ENCODE measurements around the gene BRINP2. TPM values are rescaled to one million over a fixed set of nuclear protein-coding genes. Genes with fewer than 3 reads are reported as not detected.

Gene BRINP2
- total and polyA plus RNA-seq, 4 donors, result not detected

- no peaks in the 10 kb centered on the region for H3K9me3 ChIP-seq (ENCODE audit: control insufficient read depth, low read length)
- H3K4me1 ChIP-seq (ENCODE audit: control insufficient read depth in 1 of 2, insufficient read depth in 2 of 2, low read length in 2 of 2), result no peaks in the 10 kb centered on the region
- WGBS, 2 donors, result 89 to 95% methylated on average over 4 of the region's 4 CpGs
- intact Hi-C loops (cut with DNase I), result loop anchor here in 1 of 2 donors (5.0 to 10.0 kb wide), 2 partner anchors 100 to 687 kb away; no protein-coding TSS in a partner anchor
- ATAC-seq (ENCODE audit: low FRiP score) (peak; percentile 17), DNase-seq (no peak)
- no peak overlapping the region for H3K4me3 ChIP-seq (ENCODE audit: low read length in 2 of 2)
- H3K27me3 ChIP-seq (ENCODE audit: control insufficient read depth in 1 of 2, insufficient read depth in 2 of 2, low read length in 1 of 2), result no peaks in the 10 kb centered on the region
- H3K27ac ChIP-seq (ENCODE audit: low read depth in 1 of 2, low read length in 2 of 2), result no peak overlapping the region
- no peaks in the 10 kb centered on the region for H3K36me3 ChIP-seq (ENCODE audit: control insufficient read depth in 1 of 2, insufficient read depth in 2 of 2, low read length in 1 of 2)
These were observed 86.8 kb downstream of the BRINP2 start for GRCh38 chr1:177257576-177257975.

- Histone ChIP-seq H3K9me3 (ENCODE audit: control insufficient read depth, low read length) (no peaks in the 10 kb centered on the region), H3K36me3 (ENCODE audit: control insufficient read depth in 1 of 2, insufficient read depth in 2 of 2, low read length in 1 of 2) (no peaks in the 10 kb centered on the region), H3K4me1 (ENCODE audit: control insufficient read depth in 1 of 2, insufficient read depth in 2 of 2, low read length in 2 of 2) (no peaks in the 10 kb centered on the region), H3K4me3 (ENCODE audit: low read length in 2 of 2) (no peak overlapping the region), H3K27me3 (ENCODE audit: control insufficient read depth in 1 of 2, insufficient read depth in 2 of 2, low read length in 1 of 2) (no peaks in the 10 kb centered on the region), H3K27ac (ENCODE audit: low read depth in 1 of 2, low read length in 2 of 2) (no peak overlapping the region)
- 91 to 95% methylated on average over 1 of the region's 1 CpG for WGBS, 2 donors
- no peak for DNase-seq
- ATAC-seq (ENCODE audit: low FRiP score), result no peak
- intact Hi-C loops (cut with DNase I), result loop anchor here in 1 of 2 donors (5.0 kb wide), 1 partner anchor 614 kb away; no protein-coding TSS in a partner anchor
These were observed 100.1 kb downstream of the BRINP2 start for GRCh38 chr1:177270863-177271262.

GRCh38 chr1:177273141-177273540, 102.4 kb downstream of the BRINP2 start:
- intact Hi-C loops (cut with DNase I), result loop anchor here in 1 of 2 donors (5.0 kb wide), 1 partner anchor 616 kb away; no protein-coding TSS in a partner anchor
- Histone ChIP-seq H3K4me1 (ENCODE audit: control insufficient read depth in 1 of 2, insufficient read depth in 2 of 2, low read length in 2 of 2) (no peaks in the 10 kb centered on the region), H3K4me3 (ENCODE audit: low read length in 2 of 2) (no peak overlapping the region), H3K27ac (ENCODE audit: low read depth in 1 of 2, low read length in 2 of 2) (no peak overlapping the region), H3K36me3 (ENCODE audit: control insufficient read depth in 1 of 2, insufficient read depth in 2 of 2, low read length in 1 of 2) (no peaks in the 10 kb centered on the region), H3K9me3 (ENCODE audit: control insufficient read depth, low read length) (no peaks in the 10 kb centered on the region), H3K27me3 (ENCODE audit: control insufficient read depth in 1 of 2, insufficient read depth in 2 of 2, low read length in 1 of 2) (no peaks in the 10 kb centered on the region)
- no peak for DNase-seq
- WGBS, 2 donors, result 95 to 96% methylated on average over 5 of the region's 5 CpGs
- no peak for ATAC-seq (ENCODE audit: low FRiP score)

- no peak overlapping the region for H3K4me3 ChIP-seq (ENCODE audit: low read length in 2 of 2)
- ATAC-seq (ENCODE audit: low FRiP score) (peak; percentile 64), DNase-seq (no peak)
- H3K36me3 ChIP-seq (ENCODE audit: control insufficient read depth in 1 of 2, insufficient read depth in 2 of 2, low read length in 1 of 2), result no peaks in the 10 kb centered on the region
- WGBS, 2 donors, result 4% methylated on average over 5 of the region's 5 CpGs
- peak overlapping the region in 1 of 2 donors; percentile 56 for H3K27ac ChIP-seq (ENCODE audit: low read depth in 1 of 2, low read length in 2 of 2)
- H3K27me3 ChIP-seq (ENCODE audit: control insufficient read depth in 1 of 2, insufficient read depth in 2 of 2, low read length in 1 of 2), result no peaks in the 10 kb centered on the region
- H3K4me1 ChIP-seq (ENCODE audit: control insufficient read depth in 1 of 2, insufficient read depth in 2 of 2, low read length in 2 of 2), result no peaks in the 10 kb centered on the region
- intact Hi-C loops (cut with DNase I), result loop anchor here in 1 of 2 donors (5.0 kb wide), 1 partner anchor 617 kb away; no protein-coding TSS in a partner anchor
- H3K9me3 ChIP-seq (ENCODE audit: control insufficient read depth, low read length), result no peaks in the 10 kb centered on the region
These were observed 104.0 kb downstream of the BRINP2 start for GRCh38 chr1:177274687-177275211.

- DNase-seq (no peak), ATAC-seq (ENCODE audit: low FRiP score) (no peak)
- Histone ChIP-seq H3K27me3 (ENCODE audit: control insufficient read depth in 1 of 2, insufficient read depth in 2 of 2, low read length in 1 of 2) (no peaks in the 10 kb centered on the region), H3K9me3 (ENCODE audit: control insufficient read depth, low read length) (no peaks in the 10 kb centered on the region), H3K36me3 (ENCODE audit: control insufficient read depth in 1 of 2, insufficient read depth in 2 of 2, low read length in 1 of 2) (no peaks in the 10 kb centered on the region), H3K4me3 (ENCODE audit: low read length in 2 of 2) (no peak overlapping the region), H3K4me1 (ENCODE audit: control insufficient read depth in 1 of 2, insufficient read depth in 2 of 2, low read length in 2 of 2) (no peaks in the 10 kb centered on the region), H3K27ac (ENCODE audit: low read depth in 1 of 2, low read length in 2 of 2) (no peak overlapping the region)
- WGBS, 2 donors, result 97% methylated on average over 1 of the region's 1 CpG
- intact Hi-C loops (cut with DNase I), result no loop called here
These were observed 105.0 kb downstream of the BRINP2 start for GRCh38 chr1:177275736-177276135.

GRCh38 chr1:177278626-177279390, 108.0 kb downstream of the BRINP2 start:
- H3K4me1 ChIP-seq (ENCODE audit: control insufficient read depth in 1 of 2, insufficient read depth in 2 of 2, low read length in 2 of 2), result no peaks in the 10 kb centered on the region
- no peak overlapping the region for H3K27ac ChIP-seq (ENCODE audit: low read depth in 1 of 2, low read length in 2 of 2)
- intact Hi-C loops (cut with DNase I), result no loop called here
- H3K9me3 ChIP-seq (ENCODE audit: control insufficient read depth, low read length), result no peaks in the 10 kb centered on the region
- ATAC-seq (ENCODE audit: low FRiP score) (no peak), DNase-seq (no peak)
- WGBS, 2 donors, result 95 to 96% methylated on average over 10 of the region's 10 CpGs
- H3K4me3 ChIP-seq (ENCODE audit: low read length in 2 of 2), result no peak overlapping the region
- H3K36me3 ChIP-seq (ENCODE audit: control insufficient read depth in 1 of 2, insufficient read depth in 2 of 2, low read length in 1 of 2), result no peaks in the 10 kb centered on the region
- no peaks in the 10 kb centered on the region for H3K27me3 ChIP-seq (ENCODE audit: control insufficient read depth in 1 of 2, insufficient read depth in 2 of 2, low read length in 1 of 2)

- ATAC-seq (ENCODE audit: low FRiP score) (no peak), DNase-seq (no peak)
- Histone ChIP-seq H3K27me3 (ENCODE audit: control insufficient read depth in 1 of 2, insufficient read depth in 2 of 2, low read length in 1 of 2) (no peaks in the 10 kb centered on the region), H3K36me3 (ENCODE audit: control insufficient read depth in 1 of 2, insufficient read depth in 2 of 2, low read length in 1 of 2) (no peaks in the 10 kb centered on the region), H3K9me3 (ENCODE audit: control insufficient read depth, low read length) (no peaks in the 10 kb centered on the region), H3K4me3 (ENCODE audit: low read length in 2 of 2) (no peak overlapping the region), H3K4me1 (ENCODE audit: control insufficient read depth in 1 of 2, insufficient read depth in 2 of 2, low read length in 2 of 2) (no peaks in the 10 kb centered on the region), H3K27ac (ENCODE audit: low read depth in 1 of 2, low read length in 2 of 2) (no peak overlapping the region)
- 94 to 95% methylated on average over 5 of the region's 5 CpGs for WGBS, 2 donors
- intact Hi-C loops (cut with DNase I), result no loop called here
These were observed 111.1 kb downstream of the BRINP2 start for GRCh38 chr1:177281901-177282300.

GRCh38 chr1:177282976-177283375, 112.2 kb downstream of the BRINP2 start:
- H3K27me3 ChIP-seq (ENCODE audit: control insufficient read depth in 1 of 2, insufficient read depth in 2 of 2, low read length in 1 of 2), result no peaks in the 10 kb centered on the region
- DNase-seq (no peak), ATAC-seq (ENCODE audit: low FRiP score) (no peak)
- intact Hi-C loops (cut with DNase I), result no loop called here
- H3K27ac ChIP-seq (ENCODE audit: low read depth in 1 of 2, low read length in 2 of 2), result no peak overlapping the region
- no peak overlapping the region for H3K4me3 ChIP-seq (ENCODE audit: low read length in 2 of 2)
- WGBS, 2 donors, result 74 to 88% methylated on average over 1 of the region's 1 CpG
- no peaks in the 10 kb centered on the region for H3K4me1 ChIP-seq (ENCODE audit: control insufficient read depth in 1 of 2, insufficient read depth in 2 of 2, low read length in 2 of 2)
- H3K9me3 ChIP-seq (ENCODE audit: control insufficient read depth, low read length), result no peaks in the 10 kb centered on the region
- no peaks in the 10 kb centered on the region for H3K36me3 ChIP-seq (ENCODE audit: control insufficient read depth in 1 of 2, insufficient read depth in 2 of 2, low read length in 1 of 2)

- Histone ChIP-seq H3K27me3 (ENCODE audit: control insufficient read depth in 1 of 2, insufficient read depth in 2 of 2, low read length in 1 of 2) (no peaks in the 10 kb centered on the region), H3K9me3 (ENCODE audit: control insufficient read depth, low read length) (no peaks in the 10 kb centered on the region), H3K36me3 (ENCODE audit: control insufficient read depth in 1 of 2, insufficient read depth in 2 of 2, low read length in 1 of 2) (no peaks in the 10 kb centered on the region), H3K4me3 (ENCODE audit: low read length in 2 of 2) (no peak overlapping the region), H3K4me1 (ENCODE audit: control insufficient read depth in 1 of 2, insufficient read depth in 2 of 2, low read length in 2 of 2) (no peaks in the 10 kb centered on the region), H3K27ac (ENCODE audit: low read depth in 1 of 2, low read length in 2 of 2) (no peak overlapping the region)
- no peak for ATAC-seq (ENCODE audit: low FRiP score)
- WGBS, 2 donors, result 94 to 95% methylated on average over 2 of the region's 2 CpGs
- intact Hi-C loops (cut with DNase I), result no loop called here
- DNase-seq, result no peak
These were observed 112.6 kb downstream of the BRINP2 start for GRCh38 chr1:177283380-177283779.

Data from aorta (tissue), 5 donors.